ENCODE results near the gene PLXDC2.

PLXDC2 gene

DNA sequence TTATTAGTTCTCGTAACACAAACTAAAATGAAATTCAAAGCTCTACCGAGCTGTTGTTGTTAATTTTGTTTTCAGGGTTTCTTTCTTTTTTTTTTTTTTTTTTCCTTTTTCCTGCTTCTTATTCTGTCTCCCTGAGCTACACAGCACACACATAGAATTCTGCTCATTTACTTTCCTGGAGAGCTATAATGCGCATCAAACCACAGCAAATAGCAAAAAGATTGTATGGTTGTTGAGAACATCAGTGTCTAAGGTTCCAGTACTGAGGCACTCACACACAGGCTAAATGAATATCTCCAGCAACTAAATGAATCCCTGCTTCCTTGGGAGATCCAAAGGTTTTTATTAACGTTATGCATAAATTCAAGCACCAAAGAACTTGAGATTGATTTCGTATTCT is 418.3 kb downstream of the PLXDC2 start:
- no peak for DNase-seq

- DNase-seq, result no peak
Measured at GRCh38 chr10:20237091-20237570, 420.9 kb downstream of the PLXDC2 start.

DNA sequence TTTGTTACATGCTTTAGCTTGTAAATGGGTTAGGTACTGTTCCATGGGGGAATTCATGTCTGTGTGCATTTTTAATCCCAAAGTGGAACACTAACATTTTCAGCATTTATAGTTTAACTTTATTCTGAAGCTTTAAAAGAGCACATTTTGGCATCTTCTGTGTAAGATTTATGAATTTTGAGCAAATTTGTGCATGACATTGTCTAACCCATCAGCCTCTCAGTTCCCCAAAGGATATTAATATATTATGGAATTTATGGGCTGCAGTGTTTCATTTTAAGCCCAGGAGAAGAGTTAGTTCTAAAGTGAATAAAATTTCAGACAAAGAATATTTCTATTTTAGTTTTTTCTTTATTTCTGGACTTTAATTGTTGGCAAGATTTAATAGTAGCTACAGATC is 421.4 kb downstream of the PLXDC2 start:
- DNase-seq, result no peak

GRCh38 chr10:20240643-20241042 is 424.4 kb downstream of the PLXDC2 start:
- no peak for DNase-seq

- no peak for DNase-seq
Measured at GRCh38 chr10:20247454-20247853, 431.2 kb downstream of the PLXDC2 start.

DNA sequence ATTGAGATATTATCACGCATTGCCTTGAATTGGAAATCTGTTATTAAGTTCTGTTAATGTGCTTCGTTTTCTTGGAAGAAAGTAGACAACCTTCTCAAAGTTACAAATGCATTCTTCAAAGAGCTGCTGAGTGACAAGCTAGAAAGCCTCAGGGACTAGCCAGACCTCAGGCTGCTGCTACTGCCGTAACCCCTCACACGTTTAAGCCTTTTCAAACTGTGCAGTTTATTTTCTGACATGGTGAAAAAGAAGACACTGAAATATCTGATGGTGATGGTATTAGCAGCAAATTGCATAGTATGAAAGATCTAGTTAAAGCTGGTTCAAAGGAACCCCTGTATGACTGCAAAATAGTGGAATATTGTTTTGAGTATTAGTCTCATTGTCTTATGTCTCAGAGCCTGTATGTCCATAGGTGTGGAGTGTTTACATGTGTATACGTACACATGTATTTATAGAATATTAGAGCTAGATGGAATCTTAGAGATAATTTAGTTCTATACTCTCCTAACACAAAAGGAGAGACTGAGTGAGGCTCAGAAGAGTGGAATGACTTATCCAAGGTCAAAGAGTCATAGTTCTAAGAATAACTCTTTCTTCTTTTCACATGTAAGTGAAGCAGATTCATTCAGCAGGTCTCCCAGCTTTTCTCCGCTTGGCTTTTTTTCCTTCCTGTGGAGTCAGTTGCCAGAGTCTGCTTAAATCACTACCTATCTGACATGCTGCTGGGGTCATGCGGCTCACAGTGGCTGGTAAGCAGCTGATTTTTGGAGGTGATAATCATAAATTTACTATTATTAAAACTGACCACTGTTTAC is 431.9 kb downstream of the PLXDC2 start:
- DNase-seq, result no peak

GRCh38 chr10:20254078-20254477 is 437.8 kb downstream of the PLXDC2 start:
- no peak for DNase-seq

DNA sequence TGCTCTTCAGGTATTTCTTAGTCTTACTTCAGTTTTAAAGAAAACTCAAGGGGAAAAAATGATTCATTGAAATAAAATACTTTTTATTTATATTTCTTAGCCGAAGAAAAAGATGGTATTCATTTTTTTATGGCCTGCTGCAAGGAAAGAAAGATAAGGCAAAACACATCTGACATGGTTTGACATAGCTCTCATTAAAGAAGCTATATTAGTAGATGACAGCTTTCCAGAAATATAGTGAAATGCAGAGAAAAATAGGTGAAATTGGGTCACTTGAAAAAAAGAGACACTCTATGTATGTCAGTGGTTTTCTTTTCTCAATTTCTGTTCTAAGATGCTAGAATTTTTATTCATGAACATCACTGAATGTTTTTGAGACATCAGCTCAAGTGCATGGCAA is 438.3 kb downstream of the PLXDC2 start:
- DNase-seq, result no peak

- DNase-seq, result no peak
Measured at GRCh38 chr10:20256969-20257368, 440.7 kb downstream of the PLXDC2 start.

DNA sequence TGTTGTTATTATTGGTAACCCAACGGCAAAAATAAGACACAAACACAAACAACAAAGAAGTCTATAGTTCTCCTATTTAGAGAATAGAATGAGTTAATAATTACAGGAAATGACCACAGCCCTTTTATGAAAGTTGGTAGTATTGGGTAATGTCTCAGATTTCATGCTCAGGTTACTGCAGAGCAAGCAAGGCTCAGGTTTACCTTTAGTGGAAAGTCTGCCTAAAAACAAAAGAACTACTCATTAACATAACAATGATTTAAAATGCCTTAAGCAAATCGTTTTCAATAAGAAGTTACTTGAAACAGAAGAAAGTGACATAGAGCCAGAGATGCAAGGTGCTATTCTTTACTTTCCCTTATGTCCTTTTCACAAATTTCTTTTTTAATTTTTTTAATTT is 441.2 kb downstream of the PLXDC2 start:
- DNase-seq, result no peak

DNA sequence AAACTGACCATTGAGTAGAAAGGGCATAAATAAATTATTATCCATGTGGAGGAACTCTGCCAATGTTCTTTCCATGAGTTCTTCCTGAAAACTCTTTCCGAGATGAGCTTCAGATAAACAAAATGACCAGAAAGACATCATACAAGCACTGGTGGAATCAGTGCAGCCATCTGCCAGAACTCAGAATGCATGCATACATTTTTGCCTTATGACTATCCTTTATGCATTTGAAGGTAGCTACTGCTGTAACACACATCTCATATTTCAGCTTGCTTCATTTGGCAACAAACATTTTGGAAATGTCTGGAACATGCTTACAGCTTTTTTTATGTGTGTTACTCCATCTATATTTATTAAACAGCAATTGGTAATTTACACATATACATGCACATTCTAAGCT is 448.9 kb downstream of the PLXDC2 start:
- DNase-seq, result no peak

GRCh38 chr10:20267734-20268133 is 451.5 kb downstream of the PLXDC2 start:
- no peak for DNase-seq

DNA sequence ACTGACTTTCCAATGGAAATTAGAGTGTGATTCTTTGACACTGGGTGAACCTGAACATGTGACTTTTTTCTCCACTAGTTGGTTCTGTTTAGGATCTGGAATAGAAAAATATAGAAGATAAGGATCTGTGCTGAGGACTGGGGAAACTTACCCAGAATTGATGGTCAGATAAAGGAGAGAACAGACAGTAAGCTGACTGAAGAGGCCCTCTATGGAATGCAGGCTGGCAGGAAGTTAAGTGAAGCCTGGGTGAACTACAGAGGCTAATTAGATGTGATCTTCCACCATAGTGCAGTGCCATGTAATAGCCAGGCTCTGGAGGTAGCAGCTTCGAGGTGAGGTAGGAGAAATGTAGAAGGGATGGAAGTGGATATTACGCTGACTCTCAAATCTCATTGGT is 455.3 kb downstream of the PLXDC2 start:
- DNase-seq, result no peak

- no peak for DNase-seq
Measured at GRCh38 chr10:20272608-20273007, 456.4 kb downstream of the PLXDC2 start.

GRCh38 chr10:20274571-20274970 is 458.3 kb downstream of the PLXDC2 start:
- DNase-seq, result no peak

- DNase-seq, result no peak
Measured at GRCh38 chr10:20276127-20276979, 460.1 kb downstream of the PLXDC2 start.

- DNase-seq, result no peak
Measured at GRCh38 chr10:20277820-20278219, 461.6 kb downstream of the PLXDC2 start.

GRCh38 chr10:20281579-20281978 is 465.3 kb downstream of the PLXDC2 start:
- DNase-seq, result no peak

DNA sequence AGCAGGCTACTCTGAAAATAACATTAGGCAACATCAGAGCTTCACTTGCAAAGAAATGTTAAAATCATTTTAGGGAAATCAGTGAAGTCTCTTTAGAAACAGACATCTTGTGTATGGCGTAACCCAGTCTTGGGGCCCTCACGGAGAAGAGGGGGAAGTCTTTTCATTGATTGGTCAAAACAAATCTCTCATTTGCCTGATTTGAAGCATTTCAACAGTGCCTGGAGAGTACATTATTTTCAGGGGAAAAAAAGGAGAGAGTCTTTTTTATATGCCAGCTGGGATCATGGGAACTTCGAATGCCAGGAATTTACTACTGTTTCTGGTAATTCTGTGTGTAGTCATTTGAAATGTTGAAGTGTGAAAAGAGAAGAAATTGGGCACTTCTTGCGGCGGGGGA is 471.4 kb downstream of the PLXDC2 start:
- DNase-seq, result no peak

DNA sequence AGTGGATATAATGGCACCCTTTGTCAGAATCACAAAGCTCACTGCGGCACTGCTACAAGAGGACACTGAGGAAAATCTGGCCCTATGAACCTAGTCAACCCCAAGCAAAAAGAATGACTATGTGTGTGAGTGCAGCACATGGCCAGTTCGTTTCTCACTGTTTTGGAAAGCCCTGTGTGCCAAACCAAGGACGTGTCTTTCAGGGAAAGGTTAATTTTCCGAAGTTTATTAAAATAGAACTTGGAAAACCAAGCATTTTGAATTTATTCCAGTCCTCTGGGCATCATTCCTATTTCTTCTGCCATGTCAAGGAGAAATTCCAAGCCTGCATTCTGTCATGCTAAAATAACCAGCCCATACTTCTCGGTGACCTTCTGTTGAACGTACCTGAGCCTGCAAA is 471.8 kb downstream of the PLXDC2 start:
- no peak for DNase-seq

DNA sequence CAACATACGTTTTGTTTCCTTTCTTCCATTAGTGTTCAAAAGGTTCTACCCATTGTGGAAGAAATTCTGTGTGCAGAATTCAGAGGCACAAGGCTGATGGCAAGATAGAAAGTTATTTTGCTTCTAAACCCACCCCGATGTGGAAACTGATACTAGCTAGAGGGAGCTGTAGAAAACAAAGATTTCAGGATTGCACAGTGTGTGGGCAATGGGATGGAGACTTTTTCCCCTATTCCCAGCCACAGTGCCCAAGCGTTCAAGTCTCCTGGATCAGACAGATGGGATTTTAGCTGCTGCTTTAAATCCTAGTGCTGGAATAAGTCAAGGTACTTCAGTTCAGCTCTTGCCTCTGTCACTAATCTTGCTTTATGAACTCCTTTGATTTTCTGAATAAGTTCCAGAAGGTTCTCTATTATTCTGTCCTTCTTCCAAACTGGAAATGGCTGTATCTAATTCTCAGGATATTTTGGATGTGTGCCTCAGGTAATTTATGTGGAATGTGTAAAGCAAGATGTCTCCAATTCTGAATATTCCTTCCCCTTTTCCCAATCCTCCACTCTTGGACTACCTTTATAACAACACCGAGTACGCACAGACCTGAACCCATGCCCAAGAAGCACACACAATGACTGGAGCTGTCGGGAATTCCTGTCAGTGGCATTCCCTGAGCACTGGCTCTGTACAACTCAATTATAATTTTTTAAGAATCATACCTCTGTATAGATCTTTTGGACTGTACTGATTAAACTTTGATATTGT is 473.0 kb downstream of the PLXDC2 start:
- DNase-seq, result no peak

DNA sequence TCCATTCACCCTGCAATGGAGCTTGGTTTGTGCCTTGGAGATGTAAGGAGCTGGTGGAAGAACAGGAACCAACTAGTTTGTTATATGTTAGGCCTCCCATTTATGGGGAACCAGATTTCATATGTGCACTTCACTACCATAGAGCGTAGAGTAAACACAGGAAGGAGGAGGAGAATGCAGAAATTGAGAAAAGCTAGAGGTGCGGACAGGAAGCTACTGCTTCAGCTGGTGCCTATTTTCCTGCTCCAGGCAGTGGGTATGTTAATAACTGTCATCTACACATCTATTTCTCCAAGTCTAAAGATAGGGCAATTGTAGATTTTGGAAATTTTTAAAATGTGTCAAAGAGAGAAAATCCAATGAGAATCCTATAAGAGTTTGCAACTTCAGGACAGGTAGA is 482.2 kb downstream of the PLXDC2 start:
- DNase-seq, result no peak

DNA sequence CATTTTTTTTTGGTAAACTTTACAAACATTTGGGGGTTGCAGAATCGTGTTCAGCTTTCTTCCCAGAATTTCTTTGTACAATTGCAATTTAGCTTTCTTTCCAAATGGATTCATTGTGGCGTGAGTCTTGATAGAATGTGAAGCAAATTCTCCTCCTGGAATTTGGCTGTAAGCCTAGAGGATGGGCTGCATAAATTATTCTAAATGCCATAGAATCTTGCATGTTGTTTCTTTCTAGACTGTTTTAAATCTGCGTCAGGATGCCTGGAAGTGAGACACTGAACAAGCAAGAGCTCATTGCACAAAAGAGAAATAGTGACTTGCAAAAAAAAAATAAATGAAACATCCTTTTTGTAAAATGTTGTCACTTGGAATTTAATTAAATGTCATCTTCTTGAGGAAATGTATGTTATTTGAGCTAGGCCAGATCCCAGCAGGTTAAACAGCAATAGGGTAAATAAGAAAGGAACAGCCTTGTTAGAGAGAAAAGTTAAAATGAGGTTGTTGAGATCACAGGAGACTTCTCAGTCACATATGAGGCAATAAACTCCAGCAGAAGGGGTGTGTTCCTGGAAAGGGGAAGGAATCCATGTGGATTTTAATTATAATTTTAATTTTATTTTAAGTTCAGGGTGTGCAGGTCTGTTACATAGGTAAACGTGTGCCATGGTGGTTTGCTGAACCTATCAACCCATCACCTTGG is 483.0 kb downstream of the PLXDC2 start:
- no peak for DNase-seq

All from activated CD8-positive, alpha-beta memory T cell treated with anti-CD3 and anti-CD28 coated beads, Interleukin-2, amount 50 U/mL, for 48 hours (primary cell).